GM21529 (cell line): ENCODE results near the gene HES7.
"Not testable (repeated sequence)": the region's sequence is repeated elsewhere in the genome, so short reads cannot be mapped to it uniquely, and the experiment has no call there.

ENCODE experiments used
- ATAC-seq: cut with Tn5 transposase; IDR thresholded peaks from one replicate; pipeline ENCODE4 v1.9.1; 2021; ENCODE audit not compliant: unreplicated experiment

The HES7 gene

GRCh38 chr17:8122924-8123694, 797 bp downstream of the HES7 start:
- no peak for ATAC-seq

GRCh38 chr17:8122422-8122923, 1.4 kb downstream of the HES7 start:
- ATAC-seq: no peak

- peak; percentile 28 for ATAC-seq
These were observed 2.1 kb downstream of the HES7 start for GRCh38 chr17:8121681-8122421.

GRCh38 chr17:8121407-8121680, 2.6 kb downstream of the HES7 start:
- peak; percentile 1 for ATAC-seq

- ATAC-seq: no peak
These were observed 3.1 kb downstream of the HES7 start for GRCh38 chr17:8120520-8121406.

- ATAC-seq: peak; percentile 37
These were observed 4.1 kb downstream of the HES7 start for GRCh38 chr17:8119581-8120519.

- peak; percentile 39 for ATAC-seq
These were observed 4.9 kb downstream of the HES7 start for GRCh38 chr17:8118769-8119580.

GRCh38 chr17:8117980-8118768, 5.7 kb downstream of the HES7 start, which contains the start of gene ALOXE3:
Gene ALOXE3, minus strand, starts transcription at chr17:8118514. Its CDS starts 524 bp downstream, at chr17:8117990.
- ATAC-seq: no peak

- no peak for ATAC-seq
These were observed 6.4 kb downstream of the HES7 start for GRCh38 chr17:8117367-8117979.

GRCh38 chr17:8116776-8117175, 7.1 kb downstream of the HES7 start:
- no peak for ATAC-seq

GRCh38 chr17:8110907-8111306, 13.0 kb downstream of the HES7 start:
- no peak for ATAC-seq

- no peak for ATAC-seq
These were observed 13.5 kb downstream of the HES7 start for GRCh38 chr17:8110456-8110804.

GRCh38 chr17:8109661-8110455, 14.0 kb downstream of the HES7 start:
- ATAC-seq: no peak

GRCh38 chr17:8108972-8109660, 14.8 kb downstream of the HES7 start:
- no peak for ATAC-seq

GRCh38 chr17:8106980-8107379, 16.9 kb downstream of the HES7 start:
- not testable (repeated sequence) for ATAC-seq

GRCh38 chr17:8105957-8106398, 17.9 kb downstream of the HES7 start:
- no peak for ATAC-seq

- no peak for ATAC-seq
These were observed 19.0 kb downstream of the HES7 start for GRCh38 chr17:8104911-8105310.
